Upper lobe of left lung (tissue), 6 donors: Measurements from ENCODE around the gene LARP4B. TPM values are rescaled to one million over a fixed set of nuclear protein-coding genes. Genes with fewer than 3 reads are reported as not detected.

Experiments used
- ATAC-seq, 2 donors: fragments of 200-7000 bp; cut with Tn5 transposase; one replicate each; pipeline ENCODE4 v1.9.1; 2022; ENCODE audit warnings: mild to moderate bottlenecking in 2 of 2, moderate library complexity in 2 of 2; ENCODE audit not compliant: low FRiP score in 2 of 2
- DNase-seq, 2 donors: peaks; one replicate each; pipeline ENCODE4 v3.0.0-alpha.2; 2019 to 2020
- H3K27ac ChIP-seq, 4 donors: fragments of 200-600 bp; sonication (generic); one replicate each; pipeline ENCODE4 v1.5.1; 2016 to 2019
- H3K27me3 ChIP-seq, 4 donors: fragments of 200-600 bp; sonication (generic); one replicate each; pipeline ENCODE4 v1.5.1; 2017 to 2019
- H3K36me3 ChIP-seq, 4 donors: fragments of 200-600 bp; sonication (generic); one replicate each; pipeline ENCODE4 v1.5.1; 2016 to 2019
- H3K4me1 ChIP-seq, 4 donors: fragments of 200-600 bp; sonication (generic); one replicate each; pipeline ENCODE4 v1.5.1; 2018 to 2019
- H3K4me3 ChIP-seq, 4 donors: fragments of 200-600 bp; sonication (generic); one replicate each; pipeline ENCODE4 v1.5.1; 2017 to 2019; ENCODE audit warnings: mild to moderate bottlenecking in 2 of 4, moderate library complexity in 1 of 4
- H3K9me3 ChIP-seq, 4 donors: fragments of 200-600 bp; sonication (generic); one replicate each; pipeline ENCODE4 v1.5.1; 2018 to 2019
- CTCF ChIP-seq, 6 experiments: fragments of 450-650 bp in 4 of 6; fragments of 200-600 bp in 2 of 6; sonication (generic) in 2 of 6; IDR thresholded peaks; one replicate each; pipeline ENCODE4 v1.5.1; 2016 to 2019; ENCODE audit warnings: antibody characterized with exemption in 6 of 6
- EP300 ChIP-seq, 4 donors: sonication (generic); formaldehyde crosslinking; IDR thresholded peaks; one replicate each; pipeline ENCODE4 v1.5.1; 2017; ENCODE audit warnings: antibody characterized with exemption in 4 of 4, control low read depth in 2 of 4
- POLR2A ChIP-seq, 4 donors: fragments of 450-650 bp; IDR thresholded peaks; one replicate each; pipeline ENCODE4 v1.5.1; 2016 to 2017; ENCODE audit warnings: antibody characterized with exemption in 4 of 4, mild to moderate bottlenecking in 2 of 4
- POLR2AphosphoS5 ChIP-seq, 2 donors: sonication (generic); formaldehyde crosslinking; IDR thresholded peaks; one replicate each; pipeline ENCODE4 v1.5.1; 2017; ENCODE audit warnings: antibody characterized with exemption in 2 of 2
- WGBS, 2 donors: methylation state at CpG; one replicate each; pipeline ENCODE4 v1.1.5; 2017 to 2018; 5-methylcytosine and 5-hydroxymethylcytosine counted together
- total RNA-seq, 6 donors: library from RNA; depleted of rRNA in 4 of 6; stranded (reverse); fragments of >200 nt in 4 of 6; gene quantifications; one replicate each; pipeline versions ENCODE4 v1.1.0 to v1.2.1, GENCODE V29; 2016 to 2021
- donor health status: DM: no; HTN: no; CAD: no; lungs with moderate emphysema.
- donor health status: DM: no; HTN: yes; CAD: no; lungs with severe emphysema.

LARP4B gene
- total RNA-seq, 6 donors from 2014 or later: 106 to 154 (median 139) TPM

- Histone ChIP-seq H3K4me3 (no peak overlapping the region), H3K36me3 (peaks cover 0 to 20% (median 5%) of the 10 kb centered on the region in 4 donors), H3K27me3 (no peaks in the 10 kb centered on the region), H3K27ac (no peak overlapping the region), H3K9me3 (peaks cover 0 to 4% (median 0%) of the 10 kb centered on the region in 4 donors), H3K4me1 (peaks cover 7 to 17% (median 15%) of the 10 kb centered on the region in 4 donors)
- TF ChIP-seq EP300 (IDR thresholded peaks at IDR 0.05) (no peak), CTCF (IDR thresholded peaks at IDR 0.05) (no peak), POLR2AphosphoS5 (IDR thresholded peaks at IDR 0.05) (no peak), POLR2A (IDR thresholded peaks at IDR 0.05) (no peak)
- DNase-seq: no peak
- ATAC-seq: no peak
- 97 to 98% methylated on average over 2 of the region's 2 CpGs for WGBS, 2 donors
These were observed 81.4 kb downstream of the LARP4B start for GRCh38 chr10:850093-850492.

GRCh38 chr10:847868-848267, 83.6 kb downstream of the LARP4B start:
- no peak for ATAC-seq

GRCh38 chr10:846126-846685, 85.3 kb downstream of the LARP4B start:
- H3K36me3 ChIP-seq: peaks cover 2 to 38% (median 24%) of the 10 kb centered on the region in 4 donors
- DNase-seq (no peak), ATAC-seq (peak in 1 of 2 donors; percentile 8)
- peaks cover 0 to 4% (median 0%) of the 10 kb centered on the region in 4 donors for H3K9me3 ChIP-seq
- peaks cover 7 to 29% (median 20%) of the 10 kb centered on the region in 4 donors for H3K4me1 ChIP-seq
- peak overlapping the region in 1 of 4 donors; percentile 18 for H3K27ac ChIP-seq
- H3K4me3 ChIP-seq: no peak overlapping the region
- 70 to 74% methylated on average over 7 of the region's 7 CpGs for WGBS, 2 donors
- TF ChIP-seq POLR2A (IDR thresholded peaks at IDR 0.05): no peak
- TF ChIP-seq CTCF (IDR thresholded peaks at IDR 0.05): no peak
- no peak for TF ChIP-seq POLR2AphosphoS5 (IDR thresholded peaks at IDR 0.05)
- no peak for TF ChIP-seq EP300 (IDR thresholded peaks at IDR 0.05)
- no peaks in the 10 kb centered on the region for H3K27me3 ChIP-seq

More at GRCh38 chr10:847868-848267, 83.6 kb downstream of the LARP4B start:
- 70 to 76% methylated on average over 7 of the region's 7 CpGs for WGBS, 2 donors
- peaks cover 0 to 4% (median 0%) of the 10 kb centered on the region in 4 donors for H3K9me3 ChIP-seq
- H3K36me3 ChIP-seq: peaks cover 0 to 21% (median 16%) of the 10 kb centered on the region in 4 donors
- H3K27ac ChIP-seq: no peak overlapping the region
- peaks cover 7 to 29% (median 22%) of the 10 kb centered on the region in 4 donors for H3K4me1 ChIP-seq
- DNase-seq: no peak
- TF ChIP-seq POLR2A (IDR thresholded peaks at IDR 0.05): no peak
- no peak for TF ChIP-seq CTCF (IDR thresholded peaks at IDR 0.05)
- no peak for TF ChIP-seq EP300 (IDR thresholded peaks at IDR 0.05)
- no peak for TF ChIP-seq POLR2AphosphoS5 (IDR thresholded peaks at IDR 0.05)
- H3K27me3 ChIP-seq: no peaks in the 10 kb centered on the region
- H3K4me3 ChIP-seq: no peak overlapping the region

- WGBS, 2 donors: 76 to 77% methylated on average over 3 of the region's 3 CpGs
- Histone ChIP-seq H3K36me3 (peaks cover 3 to 45% (median 24%) of the 10 kb centered on the region in 4 donors), H3K4me1 (peaks cover 7 to 29% (median 20%) of the 10 kb centered on the region in 4 donors), H3K9me3 (peaks cover 0 to 3% (median 0%) of the 10 kb centered on the region in 4 donors), H3K27ac (peak overlapping the region in 1 of 4 donors; percentile 6), H3K27me3 (no peaks in the 10 kb centered on the region), H3K4me3 (no peak overlapping the region)
- DNase-seq (no peak), ATAC-seq (no peak)
- TF ChIP-seq POLR2A (IDR thresholded peaks at IDR 0.05): no peak
- no peak for TF ChIP-seq POLR2AphosphoS5 (IDR thresholded peaks at IDR 0.05)
- TF ChIP-seq CTCF (IDR thresholded peaks at IDR 0.05): no peak
- TF ChIP-seq EP300 (IDR thresholded peaks at IDR 0.05): no peak
These were observed 86.0 kb downstream of the LARP4B start for GRCh38 chr10:845526-845925.

GRCh38 chr10:844552-844951, 87.0 kb downstream of the LARP4B start:
- Histone ChIP-seq H3K36me3 (peaks cover 8 to 54% (median 31%) of the 10 kb centered on the region in 4 donors), H3K4me1 (peaks cover 7 to 29% (median 20%) of the 10 kb centered on the region in 4 donors), H3K9me3 (no peaks in the 10 kb centered on the region), H3K27me3 (no peaks in the 10 kb centered on the region), H3K4me3 (no peak overlapping the region), H3K27ac (peak overlapping the region in 1 of 4 donors; percentile 10)
- DNase-seq (no peak), ATAC-seq (peak in 1 of 2 donors; percentile 74)
- TF ChIP-seq EP300 (IDR thresholded peaks at IDR 0.05): no peak
- TF ChIP-seq POLR2AphosphoS5 (IDR thresholded peaks at IDR 0.05): no peak
- no peak for TF ChIP-seq CTCF (IDR thresholded peaks at IDR 0.05)
- TF ChIP-seq POLR2A (IDR thresholded peaks at IDR 0.05): no peak
- 55 to 63% methylated on average over 8 of the region's 8 CpGs for WGBS, 2 donors
